Neural cell (in vitro differentiated cells): ENCODE results near the gene NPAS3.

Experiments used
- CTCF ChIP-seq: fragments of 450-650 bp; IDR thresholded peaks from 2 replicates; pipeline ENCODE4 v1.5.1; 2014; ENCODE audit warnings: antibody characterized with exemption, mild to moderate bottlenecking, moderate library complexity; ENCODE audit not compliant: poor library complexity, severe bottlenecking
- EP300 ChIP-seq: fragments of 450-650 bp; conservative IDR thresholded peaks from 2 replicates; pipeline ENCODE4 v1.6.1; 2014; ENCODE audit warnings: antibody characterized with exemption, mild to moderate bottlenecking, moderate library complexity; ENCODE audit not compliant: poor library complexity, severe bottlenecking
- EZH2 ChIP-seq: fragments of 200-600, 300-800 bp; shearing (Covaris generic), sonication (generic); IDR thresholded peaks from 2 replicates; pipeline ENCODE4 v1.6.1; 2014; ENCODE audit warnings: antibody characterized with exemption, low read length, borderline replicate concordance, mild to moderate bottlenecking; ENCODE audit not compliant: insufficient read depth, poor library complexity, severe bottlenecking
- MXI1 ChIP-seq: fragments of 450-650 bp; conservative IDR thresholded peaks from 2 replicates; pipeline ENCODE4 v1.6.1; 2014; ENCODE audit warnings: antibody characterized with exemption, mild to moderate bottlenecking; ENCODE audit not compliant: poor library complexity, severe bottlenecking
- POLR2AphosphoS5 ChIP-seq: IDR thresholded peaks from 2 replicates; pipeline ENCODE4 v1.6.1; 2012
- RAD21 ChIP-seq: fragments of 450-650 bp; conservative IDR thresholded peaks from 2 replicates; pipeline ENCODE4 v1.6.1; 2014; ENCODE audit warnings: antibody characterized with exemption, mild to moderate bottlenecking, moderate library complexity
- REST ChIP-seq: IDR thresholded peaks from 2 replicates; pipeline ENCODE4 v1.6.1; 2012; ENCODE audit warnings: borderline replicate concordance
- SMC3 ChIP-seq: fragments of 450-650 bp; conservative IDR thresholded peaks from 2 replicates; pipeline ENCODE4 v1.6.1; 2014; ENCODE audit warnings: antibody characterized with exemption, mild to moderate bottlenecking, moderate library complexity; ENCODE audit not compliant: poor library complexity
- TAF1 ChIP-seq: IDR thresholded peaks from 2 replicates; pipeline ENCODE4 v1.6.1; 2012; ENCODE audit warnings: low read depth

GRCh38 chr14:33457021-33457420 is 518.3 kb downstream of the NPAS3 start:
- no peak for TF ChIP-seq REST
- TF ChIP-seq CTCF = no peak
- no peak for TF ChIP-seq TAF1
- no peak for TF ChIP-seq POLR2AphosphoS5
- TF ChIP-seq EZH2 = no peak
- TF ChIP-seq EP300 = no peak
- TF ChIP-seq MXI1 = no peak
- TF ChIP-seq SMC3 = no peak
- TF ChIP-seq RAD21 = no peak
